CD4-positive, alpha-beta T cell treated with Interleukin-4 for 4 hours (primary cell): ENCODE measurements around the gene TM7SF3.
A peak's percentile ranks its signal among the peaks of the same experiment; 100 is the strongest.
"Not testable (repeated sequence)": the region's sequence is repeated elsewhere in the genome, so short reads cannot be mapped to it uniquely, and the experiment has no call there.

Source experiments
- DNase-seq: peaks from one replicate; pipeline ENCODE4 v3.0.0-alpha.2; 2020

The TM7SF3 gene

GRCh38 chr12:27014085-27014858 is at the start of gene TM7SF3:
Gene TM7SF3, minus strand, starts transcription at chr12:27014384. Its CDS starts 216 bp downstream, at chr12:27014168.
- DNase-seq = peak; percentile 94

GRCh38 chr12:27063250-27063851 is 49.2 kb upstream of the TM7SF3 start:
- DNase-seq = no peak

GRCh38 chr12:27061317-27061716 is 47.1 kb upstream of the TM7SF3 start:
- no peak for DNase-seq

GRCh38 chr12:27060740-27061139 is 46.6 kb upstream of the TM7SF3 start:
- no peak for DNase-seq

- no peak for DNase-seq
Measured at GRCh38 chr12:27057543-27057942, 43.4 kb upstream of the TM7SF3 start.

GRCh38 chr12:27055966-27056365 is 41.8 kb upstream of the TM7SF3 start:
- DNase-seq = no peak

GRCh38 chr12:27052742-27053141 is 38.6 kb upstream of the TM7SF3 start:
- no peak for DNase-seq

GRCh38 chr12:27052176-27052575 is 38.0 kb upstream of the TM7SF3 start:
- DNase-seq = no peak

GRCh38 chr12:27048822-27049752 is 34.9 kb upstream of the TM7SF3 start:
- DNase-seq = no peak

- not testable (repeated sequence) for DNase-seq
Measured at GRCh38 chr12:27042018-27042417, 27.8 kb upstream of the TM7SF3 start.

- not testable (repeated sequence) for DNase-seq
Measured at GRCh38 chr12:27040637-27041036, 26.5 kb upstream of the TM7SF3 start.

GRCh38 chr12:27034607-27035293 is 20.6 kb upstream of the TM7SF3 start:
- no peak for DNase-seq

- DNase-seq = no peak
Measured at GRCh38 chr12:27032679-27033078, 18.5 kb upstream of the TM7SF3 start.

GRCh38 chr12:27031531-27031930 is 17.3 kb upstream of the TM7SF3 start:
- no peak for DNase-seq

GRCh38 chr12:27026257-27026656 is 12.1 kb upstream of the TM7SF3 start:
- no peak for DNase-seq

- DNase-seq = no peak
Measured at GRCh38 chr12:27025116-27025515, 10.9 kb upstream of the TM7SF3 start.

- DNase-seq = no peak
Measured at GRCh38 chr12:27024291-27024690, 10.1 kb upstream of the TM7SF3 start.

- DNase-seq = no peak
Measured at GRCh38 chr12:27020761-27021160, 6.6 kb upstream of the TM7SF3 start.

- no peak for DNase-seq
Measured at GRCh38 chr12:27018037-27018436, 3.9 kb upstream of the TM7SF3 start.

- DNase-seq = not testable (repeated sequence)
Measured at GRCh38 chr12:27017163-27017823, 3.1 kb upstream of the TM7SF3 start.

GRCh38 chr12:27015730-27016076 is 1.5 kb upstream of the TM7SF3 start:
- peak; percentile 49 for DNase-seq
